CD4-positive, alpha-beta T cell treated with Interleukin-4 for 1 hour (primary cell): ENCODE data around the gene RITA1.

Experiments used
- DNase-seq, 2 donors: peaks; one replicate each; pipeline ENCODE4 v3.0.0-alpha.2; 2020 to 2022

RITA1 gene

DNA sequence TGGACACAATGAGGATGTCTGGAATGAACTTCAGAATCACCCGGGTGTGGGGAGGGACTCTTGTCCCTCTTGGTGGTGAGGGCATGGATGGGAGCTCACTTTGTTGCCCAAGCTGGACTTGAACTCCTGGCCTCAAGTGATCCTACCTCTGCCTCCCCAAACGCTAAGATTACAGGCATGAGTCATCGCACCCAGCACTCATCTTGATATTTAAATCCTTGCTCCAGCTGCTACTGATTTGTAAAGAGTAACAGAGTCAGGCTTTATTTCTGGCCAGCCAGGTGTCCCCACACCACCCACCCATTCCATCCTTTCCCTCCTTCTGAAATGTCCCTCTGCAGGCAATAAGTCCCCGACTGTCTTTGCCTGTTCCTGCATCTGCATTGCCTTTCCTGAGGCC lies 5.2 kb upstream of the RITA1 start:
- DNase-seq = no peak

DNA sequence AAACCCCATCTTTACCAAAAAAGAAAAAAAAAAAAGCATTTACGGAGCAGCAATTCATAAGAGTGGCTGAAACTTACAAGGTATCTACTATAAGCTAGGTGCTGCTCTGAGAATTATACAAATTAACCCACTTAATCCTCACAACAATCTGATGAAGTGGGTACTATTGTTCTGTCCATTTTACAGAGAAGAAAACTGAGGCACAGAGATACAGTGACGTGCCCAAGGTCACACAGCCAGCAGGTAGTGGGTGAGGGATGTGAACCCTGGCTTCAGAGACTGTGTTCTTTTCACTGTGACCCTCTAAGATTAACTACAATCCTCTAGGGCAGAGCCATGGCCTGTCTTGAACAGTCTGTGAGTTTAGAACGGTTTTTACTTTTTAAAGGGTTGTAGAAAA lies 3.5 kb upstream of the RITA1 start:
- no peak for DNase-seq

DNA sequence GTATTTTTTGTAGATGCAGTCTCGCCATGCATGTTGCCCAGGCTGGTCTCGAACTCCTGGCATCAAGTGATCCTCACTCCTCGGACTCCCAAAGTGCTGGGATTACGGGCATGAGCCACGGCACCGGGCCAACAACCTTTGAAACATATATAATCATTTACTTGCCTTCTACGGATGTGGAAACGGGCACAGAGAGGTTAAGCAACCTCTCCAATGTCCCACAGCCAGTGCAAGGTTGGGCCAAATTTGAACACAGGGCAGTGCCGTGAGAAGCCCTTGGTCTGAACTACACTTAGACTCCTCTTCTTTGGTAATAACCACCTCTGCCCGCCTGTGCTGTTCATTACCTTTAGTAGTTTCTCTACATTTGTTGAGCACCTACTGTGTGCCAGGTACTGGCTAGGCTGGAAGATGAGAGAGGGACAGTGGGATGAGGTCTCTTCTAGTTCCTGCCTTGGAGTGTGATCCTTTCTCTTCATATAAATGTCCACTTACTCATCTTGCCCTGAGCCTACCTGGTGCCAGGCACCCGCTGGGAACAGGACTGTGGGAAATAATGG lies 2.4 kb upstream of the RITA1 start:
- DNase-seq = no peak

DNA sequence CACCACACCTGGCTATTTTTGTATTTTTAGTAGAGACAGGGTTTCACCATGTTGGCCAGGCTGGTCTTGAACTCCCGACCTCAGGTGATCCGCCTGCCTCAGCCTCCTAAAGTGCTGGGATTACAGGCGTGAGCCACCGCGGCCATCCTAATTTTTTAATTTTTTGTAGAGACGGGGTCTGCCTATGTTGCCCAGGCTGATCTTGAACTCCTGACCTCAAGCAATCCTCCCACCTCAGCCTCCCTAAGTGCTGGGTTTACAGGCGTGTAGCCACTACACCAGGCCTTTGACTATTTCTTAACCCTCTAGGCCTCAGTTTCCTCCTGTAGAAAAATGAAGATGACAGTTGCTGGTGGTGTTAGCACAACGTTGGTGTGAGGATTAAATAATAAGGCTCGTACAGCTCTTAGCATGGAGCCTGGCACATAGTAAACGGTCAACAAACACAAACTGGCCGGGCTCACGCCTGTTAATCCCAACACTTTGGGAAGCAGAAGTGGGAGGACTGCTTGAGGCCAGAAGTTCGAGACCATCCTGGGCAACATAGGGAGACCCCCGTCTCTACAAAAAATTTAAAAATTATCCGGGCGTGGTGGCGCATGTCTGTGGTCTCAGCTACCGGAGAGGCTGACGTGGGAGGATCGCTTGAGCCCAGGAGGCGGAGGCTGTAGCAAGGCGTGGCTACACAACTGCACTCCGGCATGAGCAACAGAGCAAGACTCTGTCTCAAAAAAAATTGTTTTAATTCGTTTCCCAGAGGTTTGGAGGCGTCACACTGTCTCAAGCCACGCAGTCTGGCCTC lies 1.2 kb upstream of the RITA1 start:
- DNase-seq = no peak

DNA sequence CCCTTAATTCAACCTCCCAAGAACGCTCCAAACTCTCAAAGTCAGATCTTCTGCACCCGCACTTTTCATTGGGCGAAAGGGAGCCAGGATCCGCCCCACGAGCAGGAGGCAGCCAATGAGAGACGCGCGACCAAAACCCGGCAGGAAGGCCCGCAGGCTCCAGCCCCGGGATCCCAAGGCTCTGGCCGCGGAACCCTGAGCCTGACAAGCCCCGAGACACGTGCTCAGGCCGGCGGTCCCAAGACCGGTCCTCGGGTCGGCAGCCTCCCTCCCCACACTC lies 681 bp upstream of the RITA1 start:
- peak; percentile 90 to 92 for DNase-seq

DNA sequence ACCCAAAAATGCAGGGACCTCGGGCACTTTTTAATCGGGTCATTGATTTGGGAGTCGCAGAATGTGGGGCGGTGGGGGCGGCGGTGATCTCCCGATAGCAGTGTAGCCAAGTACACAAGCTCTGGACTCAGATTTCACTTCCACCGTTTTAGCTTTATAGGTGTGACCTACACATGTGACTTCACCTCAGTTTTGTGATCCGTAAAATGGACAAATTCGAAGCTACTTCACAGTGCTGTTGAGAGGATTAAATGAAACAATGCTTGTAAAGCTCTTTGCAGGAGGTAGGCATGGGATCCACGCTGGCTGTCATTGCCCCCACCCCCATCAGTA lies 478 bp downstream of the RITA1 start:
- DNase-seq = no peak

DNA sequence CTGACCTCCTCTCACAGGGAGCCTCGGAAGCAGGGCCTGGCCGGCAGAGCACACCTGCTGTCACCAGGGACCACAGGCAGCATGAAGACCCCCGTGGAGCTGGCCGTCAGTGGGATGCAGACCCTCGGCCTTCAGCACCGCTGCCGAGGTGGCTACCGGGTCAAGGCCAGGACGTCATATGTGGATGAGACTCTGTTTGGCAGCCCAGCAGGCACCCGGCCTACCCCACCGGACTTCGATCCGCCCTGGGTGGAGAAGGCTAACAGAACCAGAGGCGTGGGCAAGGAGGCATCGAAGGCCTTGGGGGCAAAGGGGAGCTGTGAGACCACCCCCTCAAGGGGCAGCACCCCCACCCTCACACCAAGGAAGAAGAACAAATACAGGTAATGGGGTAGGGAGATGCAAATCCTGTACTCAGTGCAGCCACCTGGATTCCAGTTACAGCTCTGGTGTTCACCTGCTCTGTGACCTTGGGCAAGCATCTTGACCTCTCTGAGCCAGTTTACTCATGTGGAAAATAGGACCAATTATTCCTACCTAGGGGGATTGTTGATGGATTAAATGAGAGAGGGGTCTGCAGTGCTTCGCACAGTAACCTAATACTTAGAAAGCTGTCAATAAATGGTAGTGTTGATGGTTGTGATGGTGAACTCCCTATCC lies 1.3 kb downstream of the RITA1 start:
- no peak for DNase-seq

DNA sequence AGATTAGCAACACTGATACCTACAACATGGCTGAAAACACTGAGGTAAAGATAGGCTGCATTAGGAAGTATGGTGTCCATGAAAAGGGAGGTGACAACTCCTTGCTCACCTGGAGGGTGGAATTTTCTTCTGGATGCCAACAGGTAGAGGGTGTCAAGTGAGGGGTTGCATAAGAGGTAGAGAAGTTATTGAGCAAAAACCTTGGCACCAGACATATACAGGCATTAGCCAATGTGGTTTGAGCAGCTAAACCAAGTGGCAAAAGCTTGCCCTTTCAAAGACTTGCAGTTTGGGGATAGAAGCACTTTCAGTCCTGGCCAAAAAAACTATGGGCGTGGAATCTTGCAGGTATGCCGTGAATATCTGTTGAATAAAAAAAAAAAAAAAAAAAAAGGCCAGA lies 3.8 kb downstream of the RITA1 start:
- no peak for DNase-seq

DNA sequence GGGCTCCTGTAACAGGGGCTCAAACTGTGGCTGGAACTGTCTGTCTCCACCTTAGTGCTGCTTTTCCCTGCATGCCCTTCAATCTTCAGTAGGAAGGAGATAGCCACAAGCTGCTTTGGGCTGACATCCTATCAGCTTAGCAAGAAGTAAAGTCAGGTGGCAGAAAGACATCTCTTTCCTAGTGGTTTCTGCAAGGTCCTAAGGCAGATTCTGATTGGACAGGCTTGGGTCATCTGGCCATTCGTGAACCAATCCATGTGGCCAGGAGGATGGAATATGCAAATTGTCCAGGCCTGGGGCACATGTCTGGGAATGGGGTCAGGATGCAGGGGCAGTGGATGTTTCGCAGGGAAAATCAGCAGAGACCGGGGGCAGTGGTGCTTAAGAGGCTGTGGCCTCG lies 5.2 kb downstream of the RITA1 start:
- no peak for DNase-seq

DNA sequence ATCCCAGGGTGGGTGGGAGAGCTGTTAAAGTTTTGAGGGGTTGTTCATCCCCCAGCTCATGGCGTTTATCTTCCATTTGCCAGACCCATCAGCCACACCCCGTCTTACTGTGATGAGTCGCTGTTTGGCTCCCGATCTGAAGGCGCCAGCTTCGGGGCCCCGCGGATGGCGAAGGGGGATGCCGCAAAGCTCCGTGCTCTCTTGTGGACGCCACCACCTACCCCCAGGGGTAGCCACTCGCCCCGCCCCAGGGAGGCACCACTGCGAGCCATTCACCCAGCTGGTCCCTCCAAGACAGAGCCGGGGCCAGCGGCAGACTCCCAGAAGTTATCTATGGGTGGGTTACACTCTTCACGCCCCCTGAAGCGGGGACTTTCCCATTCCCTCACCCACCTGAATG lies 5.7 kb downstream of the RITA1 start:
- no peak for DNase-seq

DNA sequence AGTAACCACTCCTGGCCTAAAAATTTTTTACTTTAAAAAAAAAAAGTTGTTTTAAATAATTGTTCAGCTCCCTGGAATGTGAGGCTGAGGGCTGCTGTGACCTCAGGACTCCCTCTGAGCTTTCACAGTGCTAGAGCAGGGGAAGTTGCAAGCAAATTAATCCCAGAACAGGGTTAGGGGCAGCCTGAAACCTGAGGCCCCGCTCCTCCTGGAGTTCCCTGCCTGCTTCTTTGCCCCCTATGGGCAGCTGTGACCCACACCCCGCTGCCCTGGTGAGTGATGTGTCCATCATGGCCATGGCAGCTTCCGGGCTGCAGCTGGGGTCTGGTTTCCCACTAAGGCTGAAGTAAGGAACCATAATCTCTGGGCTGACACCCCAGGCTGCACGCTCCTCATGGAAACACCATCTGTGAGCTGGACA lies 9.5 kb downstream of the RITA1 start:
- no peak for DNase-seq

DNA sequence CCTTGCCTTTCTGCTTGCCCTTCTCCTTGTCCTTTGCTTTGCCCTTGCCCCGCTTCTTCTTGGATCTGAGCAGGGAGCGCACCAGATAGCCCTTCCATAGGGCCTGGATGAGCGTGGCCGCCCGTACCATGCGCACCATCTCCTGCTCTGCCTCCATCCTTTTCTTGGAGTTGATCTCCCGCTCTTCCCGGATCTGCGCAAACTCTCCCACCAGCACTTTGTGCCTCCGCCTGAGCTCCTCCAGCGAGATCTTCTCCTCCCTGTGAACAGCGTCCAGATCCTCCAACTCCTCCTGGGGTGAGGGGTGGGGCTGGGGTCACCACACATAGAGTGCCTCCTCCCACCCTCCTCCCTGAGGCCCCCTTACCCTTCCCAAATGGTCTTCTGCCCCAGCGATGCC lies 10.1 kb downstream of the RITA1 start:
- no peak for DNase-seq

DNA sequence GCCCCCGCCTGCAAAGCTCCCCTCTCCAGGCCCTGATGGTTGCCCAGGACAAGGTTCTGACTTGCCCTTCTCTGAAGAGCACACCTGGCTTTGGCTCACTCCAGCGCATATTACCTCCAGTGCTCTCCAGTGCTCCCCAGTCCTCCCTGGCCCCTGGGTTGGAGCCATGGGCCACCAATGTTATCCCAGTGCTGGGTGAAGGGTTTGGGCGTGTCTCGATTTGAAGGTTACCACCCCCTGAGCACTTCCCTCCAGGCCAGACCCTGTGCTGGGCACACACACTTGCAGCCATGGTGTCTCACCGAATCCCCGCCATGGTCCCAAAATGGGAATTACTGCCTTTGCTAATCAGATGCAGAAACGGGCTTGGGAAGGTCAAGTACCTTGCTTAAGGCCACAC lies 11.1 kb downstream of the RITA1 start:
- DNase-seq = no peak

DNA sequence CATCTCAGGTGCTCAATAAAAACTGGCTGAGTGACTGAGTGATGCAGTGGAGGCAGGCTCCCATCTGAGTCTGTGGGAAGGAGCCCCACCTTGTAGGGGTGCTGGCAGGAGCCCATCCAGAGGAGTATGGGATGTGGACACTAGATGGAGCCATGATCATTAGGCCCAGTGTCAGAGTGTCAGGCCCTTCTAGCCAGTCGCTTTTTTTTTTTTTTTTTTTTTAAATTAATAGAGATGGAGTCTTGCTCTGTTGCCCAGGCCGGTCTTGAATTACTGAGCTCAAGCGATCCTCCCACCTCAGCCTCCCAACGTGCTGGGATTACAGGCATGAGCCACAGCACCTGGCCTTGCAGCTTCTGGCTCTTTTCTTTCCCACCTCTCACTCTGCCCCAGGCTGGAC lies 11.5 kb downstream of the RITA1 start:
- peak; percentile 78 to 79 for DNase-seq

DNA sequence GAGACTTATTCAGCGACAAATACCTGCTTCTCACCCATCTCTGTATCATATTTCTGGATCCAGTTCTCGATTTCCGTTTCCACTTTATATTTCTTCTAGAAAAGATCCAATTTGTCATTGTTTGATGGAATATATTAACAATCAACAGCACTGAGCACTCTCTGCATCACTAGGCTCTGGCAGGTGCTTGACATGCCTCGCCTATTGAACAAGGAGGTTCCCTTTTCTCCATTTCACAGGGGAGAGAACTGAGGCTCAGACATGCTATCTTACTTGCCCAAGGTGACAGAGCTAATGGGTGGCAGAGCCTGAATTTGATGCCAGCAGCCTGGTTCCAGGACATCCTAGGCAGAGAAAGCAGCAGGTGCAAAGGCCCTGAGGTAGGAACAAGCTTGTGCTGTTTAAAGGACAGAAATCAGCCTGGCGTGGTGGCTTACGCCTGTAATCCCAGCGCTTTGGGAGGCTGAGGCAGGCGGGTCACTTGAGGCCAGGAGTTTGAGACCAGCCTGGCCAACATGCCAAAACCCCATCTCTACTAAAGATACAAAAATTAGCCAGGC lies 12.1 kb downstream of the RITA1 start:
- no peak for DNase-seq

DNA sequence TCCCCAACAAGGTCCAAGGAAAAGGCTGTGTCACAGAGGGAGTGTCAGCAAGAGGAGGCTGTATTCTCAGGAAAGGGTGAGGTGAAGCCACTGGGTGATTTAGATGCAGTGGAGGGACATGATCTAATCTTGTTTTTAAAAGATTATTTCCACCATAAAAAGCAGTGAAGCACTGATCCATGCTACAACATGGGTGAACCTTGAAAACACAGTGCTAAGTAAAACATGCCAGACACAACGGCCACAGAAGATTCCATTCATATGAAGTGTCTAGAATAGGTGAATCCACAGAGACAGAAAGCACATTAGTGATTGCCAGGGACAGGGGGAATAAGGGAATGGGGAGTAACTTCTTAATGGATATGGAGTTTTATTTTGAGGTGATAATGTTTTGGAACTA lies 12.8 kb downstream of the RITA1 start:
- no peak for DNase-seq

DNA sequence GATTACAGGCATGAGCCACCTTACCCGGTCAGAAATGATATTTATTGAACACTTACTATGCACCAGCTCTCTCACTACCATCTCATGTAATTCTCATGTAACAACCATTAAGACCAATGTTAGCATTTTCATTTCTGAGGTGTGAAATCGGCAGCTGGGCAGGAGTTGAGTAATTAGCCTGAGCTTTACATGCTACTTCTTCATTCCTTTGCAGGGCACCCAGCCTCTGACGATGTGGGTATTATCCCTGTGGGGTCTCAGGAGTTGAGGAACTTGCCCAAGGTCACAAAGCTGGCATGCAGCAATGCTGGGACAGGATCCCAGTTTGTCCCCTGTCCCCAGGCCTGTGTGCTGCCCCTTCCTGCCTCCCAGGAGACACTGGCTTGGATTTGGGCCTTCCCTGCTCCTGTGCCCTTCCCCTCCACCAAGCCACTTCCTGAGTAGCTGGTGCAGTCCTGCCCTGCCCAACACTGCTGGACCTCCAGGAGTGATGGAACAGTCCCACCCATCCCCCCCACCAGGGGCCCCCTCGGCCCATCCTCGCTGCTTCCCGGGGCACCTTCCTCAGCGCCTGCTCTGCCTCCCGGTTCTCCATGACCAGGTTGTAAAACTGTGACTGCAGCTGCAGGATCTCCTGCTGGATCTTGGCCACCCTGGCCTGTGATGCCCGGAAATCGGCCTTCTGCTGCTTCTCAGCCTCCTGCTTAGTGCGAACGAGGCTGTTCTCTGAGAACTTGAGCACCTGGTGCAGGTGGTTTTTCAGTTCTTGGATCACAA lies 14.7 kb downstream of the RITA1 start:
- DNase-seq = no peak

DNA sequence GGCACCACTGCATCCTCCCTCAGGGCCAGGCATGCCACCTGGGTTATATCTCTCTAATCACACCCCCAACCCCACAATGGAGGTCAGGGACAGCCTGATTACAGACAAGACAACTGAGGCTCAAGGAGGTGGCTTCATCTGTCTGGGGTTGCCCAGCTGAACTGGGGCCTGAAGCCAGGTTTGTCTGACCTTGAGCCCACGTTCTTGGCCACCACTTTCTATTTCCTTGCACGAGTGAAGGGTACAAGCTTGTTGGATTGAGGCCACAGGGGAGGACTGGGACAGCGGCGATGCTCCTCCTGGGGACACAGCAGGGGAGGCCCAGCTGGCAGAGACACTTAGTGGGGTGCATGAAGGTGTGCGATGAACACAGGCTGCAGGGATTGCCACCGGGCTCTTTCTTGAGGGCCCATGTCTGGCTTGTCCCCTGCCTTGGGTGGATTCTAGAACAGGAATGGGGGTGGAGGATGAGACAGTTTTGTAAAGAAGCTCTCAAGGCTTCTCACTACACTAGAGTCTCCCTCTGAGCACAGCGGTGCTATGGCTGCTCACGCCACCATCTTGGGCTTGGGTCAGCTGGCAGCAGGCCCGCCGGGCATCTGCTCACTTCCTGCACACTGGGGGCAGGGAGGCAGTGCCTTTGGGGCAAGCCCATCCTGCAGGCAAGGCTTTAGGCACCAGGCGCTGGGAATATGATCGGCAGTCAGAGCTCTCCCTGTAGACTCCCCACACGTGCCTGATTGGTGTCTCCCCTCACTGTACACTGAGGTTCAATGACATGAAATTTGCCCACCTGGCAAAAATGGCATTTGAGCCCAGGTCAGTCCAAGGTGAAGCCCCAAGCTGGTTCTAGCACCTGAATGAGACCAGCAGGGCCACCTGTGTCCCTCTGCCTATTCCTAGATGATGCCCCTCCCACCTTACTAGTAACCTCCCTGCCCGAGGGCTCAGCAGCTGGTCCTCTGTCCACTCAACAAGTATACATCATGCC lies 16.0 kb downstream of the RITA1 start:
- no peak for DNase-seq

DNA sequence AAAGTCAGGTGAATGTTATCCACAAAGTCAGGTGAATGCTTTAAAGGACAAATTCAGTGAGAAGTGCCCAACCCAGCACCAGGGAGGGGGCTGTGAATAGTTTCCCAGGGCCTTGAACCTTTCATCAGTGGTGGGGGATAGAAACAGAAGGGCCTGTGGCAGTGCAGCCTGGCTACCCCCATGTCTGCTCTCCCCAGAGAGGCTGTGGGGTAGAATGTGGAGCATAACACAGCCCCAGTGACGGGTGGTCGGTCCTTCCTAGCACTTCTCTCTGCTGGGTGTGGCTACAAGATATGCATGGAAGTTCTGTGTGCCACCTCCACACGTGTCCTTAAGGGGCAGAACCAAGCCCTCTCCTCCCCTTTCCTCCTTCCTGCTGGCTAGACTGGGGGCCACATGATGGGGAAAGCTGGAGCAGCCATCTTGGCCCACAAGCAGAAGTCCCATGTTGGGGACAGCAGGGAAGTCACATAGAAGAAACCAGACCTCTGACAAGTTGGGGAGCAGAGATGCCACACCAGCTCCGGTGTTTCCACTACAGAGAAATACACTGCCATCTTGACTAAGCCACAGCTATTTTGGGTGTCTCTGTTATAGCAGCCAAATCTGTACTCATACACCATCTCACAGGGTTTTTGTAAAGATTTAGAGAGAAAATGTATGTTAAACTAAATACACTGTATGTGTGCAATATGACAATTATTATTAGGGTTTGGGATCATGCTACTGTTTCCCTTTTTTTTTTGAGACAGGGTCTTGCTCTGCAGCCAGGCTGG lies 17.0 kb downstream of the RITA1 start:
- no peak for DNase-seq

DNA sequence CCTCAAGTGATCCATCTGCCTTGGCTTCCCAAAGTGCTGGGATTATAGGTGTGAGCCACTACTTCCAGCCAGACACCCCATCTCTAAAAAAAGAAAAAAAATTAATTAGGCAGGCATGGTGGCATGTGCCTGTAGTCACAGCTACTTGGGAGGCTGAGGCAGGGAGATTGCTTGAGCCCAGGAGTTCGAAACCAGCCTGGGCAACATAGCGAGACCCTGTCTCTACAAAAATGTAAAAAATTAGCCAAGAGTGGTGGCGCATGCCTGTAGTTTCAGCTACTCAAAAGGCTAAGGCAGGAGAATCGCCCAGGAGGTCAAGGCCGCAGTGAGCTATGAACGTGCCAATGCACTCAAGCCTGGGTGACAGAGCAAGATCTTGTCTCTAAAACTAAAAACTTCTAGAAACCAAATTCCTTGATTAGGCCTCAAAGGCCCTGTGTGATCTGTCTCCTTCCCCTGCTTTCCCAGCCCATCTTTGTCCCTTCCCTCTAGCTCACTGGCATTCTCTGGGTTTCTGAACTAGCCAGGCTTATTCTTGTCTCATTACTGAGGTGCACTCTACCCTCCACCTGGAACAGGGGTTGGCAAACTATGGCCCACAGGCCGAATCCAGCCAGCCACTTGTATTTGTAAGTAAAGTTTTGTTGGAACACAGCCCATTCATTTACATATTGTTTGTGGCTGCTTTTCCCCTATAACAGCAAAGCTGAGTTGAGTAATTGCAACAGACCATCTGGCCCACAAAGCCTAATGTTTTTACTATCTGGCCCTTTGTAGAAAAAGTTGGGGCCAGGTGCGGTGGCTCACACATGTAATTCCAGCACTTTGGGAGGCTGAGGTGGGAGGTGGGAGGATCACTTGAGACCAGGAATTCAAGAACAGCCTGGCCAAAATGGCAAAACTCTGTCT lies 18.6 kb downstream of the RITA1 start:
- no peak for DNase-seq

DNA sequence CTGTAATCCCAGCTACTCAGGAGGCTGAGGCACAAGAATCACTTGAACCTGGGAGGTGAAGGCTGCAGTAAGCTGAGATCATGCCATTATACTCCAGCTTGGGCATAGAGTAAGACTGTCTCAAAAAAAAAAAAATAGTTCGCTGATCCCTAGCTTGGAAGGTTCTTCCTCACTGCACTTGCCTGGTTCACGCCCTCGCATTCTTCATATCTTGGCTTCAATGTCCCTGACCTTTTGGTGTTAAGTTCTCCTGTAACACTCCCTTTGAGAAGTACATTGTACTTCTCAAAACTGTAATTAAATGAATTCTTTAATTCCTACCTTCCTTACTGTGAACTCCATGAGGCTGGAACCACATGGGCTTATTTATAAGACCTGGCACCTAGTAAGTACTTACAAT lies 19.3 kb downstream of the RITA1 start:
- DNase-seq = no peak
